ENCODE results near the gene PLS1.
"Not testable (repeated sequence)": the region's sequence is repeated elsewhere in the genome, so short reads cannot be mapped to it uniquely, and the experiment has no call there.

Gene PLS1

GRCh38 chr3:142706321-142707127, 110.3 kb downstream of the PLS1 start:
- no peak for DNase-seq

GRCh38 chr3:142709207-142709606, 113.0 kb downstream of the PLS1 start:
- no peak for DNase-seq

- not testable (repeated sequence) for DNase-seq
Measured at GRCh38 chr3:142714882-142715281, 118.7 kb downstream of the PLS1 start.

- no peak for DNase-seq
Measured at GRCh38 chr3:142716102-142716501, 119.9 kb downstream of the PLS1 start.

GRCh38 chr3:142723665-142723967, 127.4 kb downstream of the PLS1 start:
- DNase-seq: no peak

GRCh38 chr3:142723968-142724681, 127.9 kb downstream of the PLS1 start, which contains the start of gene TRPC1:
TRPC1 (plus strand) TSS chr3:142724034; CDS start chr3:142724560, 526 bp downstream.
- peak; percentile 67 for DNase-seq

- no peak for DNase-seq
Measured at GRCh38 chr3:142724682-142725356, 128.6 kb downstream of the PLS1 start.

GRCh38 chr3:142725357-142725739, 129.2 kb downstream of the PLS1 start:
- DNase-seq: no peak

- DNase-seq: no peak
Measured at GRCh38 chr3:142726017-142726416, 129.8 kb downstream of the PLS1 start.

- DNase-seq: no peak
Measured at GRCh38 chr3:142732066-142732465, 135.9 kb downstream of the PLS1 start.

- no peak for DNase-seq
Measured at GRCh38 chr3:142734834-142735233, 138.6 kb downstream of the PLS1 start.

GRCh38 chr3:142735462-142735861, 139.3 kb downstream of the PLS1 start:
- no peak for DNase-seq

- no peak for DNase-seq
Measured at GRCh38 chr3:142738396-142738795, 142.2 kb downstream of the PLS1 start.

GRCh38 chr3:142746646-142747045, 150.5 kb downstream of the PLS1 start:
- DNase-seq: no peak

- DNase-seq: not testable (repeated sequence)
Measured at GRCh38 chr3:142750531-142750930, 154.3 kb downstream of the PLS1 start.

- not testable (repeated sequence) for DNase-seq
Measured at GRCh38 chr3:142752605-142753004, 156.4 kb downstream of the PLS1 start.

- no peak for DNase-seq
Measured at GRCh38 chr3:142754494-142754893, 158.3 kb downstream of the PLS1 start.
